NCI-H2196 (cell line): Measurements from ENCODE around the gene HEPACAM.
"Not testable (repeated sequence)": the region's sequence is repeated elsewhere in the genome, so short reads cannot be mapped to it uniquely, and the experiment has no call there.

Source experiments
- DNase-seq: peaks from one replicate; lab custom pipeline; 2025; ENCODE audit not compliant: unreplicated experiment; lab: John Stamatoyannopoulos, UW

HEPACAM gene

GRCh38 chr11:124935548-124936514, at the start of gene HEPACAM:
HEPACAM (minus strand) TSS chr11:124936047; CDS start chr11:124936006, 41 bp downstream.
- DNase-seq: no peak

GRCh38 chr11:124984512-124984854, 48.6 kb upstream of the HEPACAM start:
- DNase-seq: no peak

- DNase-seq: no peak
Measured at GRCh38 chr11:124983674-124984511, 48.0 kb upstream of the HEPACAM start.

- DNase-seq: no peak
Measured at GRCh38 chr11:124982043-124982442, 46.2 kb upstream of the HEPACAM start.

GRCh38 chr11:124978316-124978715, 42.5 kb upstream of the HEPACAM start:
- no peak for DNase-seq

- no peak for DNase-seq
Measured at GRCh38 chr11:124977006-124977405, 41.2 kb upstream of the HEPACAM start.

GRCh38 chr11:124976531-124976930, 40.7 kb upstream of the HEPACAM start:
- DNase-seq: no peak

GRCh38 chr11:124971810-124972209, 36.0 kb upstream of the HEPACAM start:
- DNase-seq: no peak

GRCh38 chr11:124970925-124971324, 35.1 kb upstream of the HEPACAM start:
- no peak for DNase-seq

- not testable (repeated sequence) for DNase-seq
Measured at GRCh38 chr11:124968197-124968596, 32.4 kb upstream of the HEPACAM start.

- DNase-seq: peak; percentile 75
Measured at GRCh38 chr11:124961972-124962609, 26.2 kb upstream of the HEPACAM start.

GRCh38 chr11:124955035-124955434, 19.2 kb upstream of the HEPACAM start:
- DNase-seq: no peak

GRCh38 chr11:124954590-124954955, 18.7 kb upstream of the HEPACAM start:
- no peak for DNase-seq

GRCh38 chr11:124953753-124954589, 18.1 kb upstream of the HEPACAM start, which contains the start of gene CCDC15:
CCDC15 (plus strand) TSS chr11:124954202; CDS start chr11:124954733, 531 bp downstream.
- DNase-seq: peak; percentile 98

GRCh38 chr11:124951341-124951740, 15.5 kb upstream of the HEPACAM start:
- DNase-seq: no peak

- DNase-seq: no peak
Measured at GRCh38 chr11:124950601-124951330, 14.9 kb upstream of the HEPACAM start.

GRCh38 chr11:124946735-124947141, 10.9 kb upstream of the HEPACAM start:
- no peak for DNase-seq

- no peak for DNase-seq
Measured at GRCh38 chr11:124945826-124946225, 10.0 kb upstream of the HEPACAM start.

GRCh38 chr11:124944565-124944964, 8.7 kb upstream of the HEPACAM start:
- DNase-seq: no peak

GRCh38 chr11:124943741-124944140, 7.9 kb upstream of the HEPACAM start:
- DNase-seq: no peak
